Panc1 (cell line): ENCODE data around the gene RNF39. TPM values are rescaled to one million over a fixed set of nuclear protein-coding genes. Genes with fewer than 3 reads are reported as not detected.

Experiments
- ATAC-seq: fragments of 200-7000 bp; cut with Tn5 transposase; 2 replicates; pipeline ENCODE4 v1.9.1; 2020; ENCODE audit warnings: mild to moderate bottlenecking, moderate library complexity
- BruUV-seq: library from RNA; stranded (reverse); fragments of 400-500 nt; replicated peaks from 2 replicates; lab custom pipeline; 2021; lab: Mats Ljungman, UMichigan
- CTCF ChIA-PET: fragments of 300-600 bp; sonication (Branson Sonifier 250); formaldehyde crosslinking; loops from one replicate; lab custom pipeline; 2022; ENCODE audit warnings: antibody characterized with exemption; lab: Charles Lee
- POLR2A ChIA-PET: fragments of 300-600 bp; sonication (Branson Sonifier 250); formaldehyde crosslinking; loops from one replicate; lab custom pipeline; 2022; ENCODE audit warnings: antibody characterized with exemption; lab: Charles Lee
- DNase-seq: peaks from one replicate; pipeline ENCODE4 v3.0.0-alpha.2; 2010; ENCODE audit warnings: low read depth, low spot score
- H3K27ac ChIP-seq: 2 replicates; pipeline ENCODE4 v1.5.1; 2011; ENCODE audit warnings: mild to moderate bottlenecking, low read length, inconsistent platforms
- H3K27me3 ChIP-seq: fragments of 200-500 bp; sonication (Bioruptor generic); 2 replicates; pipeline ENCODE4 v1.6.0; 2014; ENCODE audit warnings: low read length, inconsistent platforms; ENCODE audit not compliant: control insufficient read depth, insufficient read depth
- H3K36me3 ChIP-seq: fragments of 200-500 bp; sonication (Bioruptor generic); 2 replicates; pipeline ENCODE4 v1.5.1; 2014; ENCODE audit warnings: inconsistent platforms, mild to moderate bottlenecking, low read length, moderate library complexity; ENCODE audit not compliant: control insufficient read depth, insufficient read depth
- H3K4me1 ChIP-seq: 2 replicates; pipeline ENCODE4 v1.5.1; 2011; ENCODE audit warnings: inconsistent platforms, mild to moderate bottlenecking, low read length, moderate library complexity; ENCODE audit not compliant: control insufficient read depth, insufficient read depth
- H3K4me3 ChIP-seq, 2 experiments: 2 replicates each; pipeline ENCODE4 v1.5.1; 2011 to 2012; ENCODE audit warnings: low read depth in 2 of 2, low read length in 2 of 2, mild to moderate bottlenecking in 2 of 2, inconsistent platforms in 1 of 2, moderate library complexity in 1 of 2
- H3K9me3 ChIP-seq: fragments of 200-500 bp; sonication (Bioruptor generic); 2 replicates; pipeline ENCODE4 v1.5.1; 2014; ENCODE audit warnings: low read depth, mild to moderate bottlenecking, inconsistent platforms, low read length, moderate library complexity; ENCODE audit not compliant: control insufficient read depth, insufficient read depth
- CTCF ChIP-seq: fragments of 450-650 bp; IDR thresholded peaks from 2 replicates; pipeline ENCODE4 v1.5.1; 2017; ENCODE audit warnings: mild to moderate bottlenecking
- POLR2AphosphoS5 ChIP-seq: IDR thresholded peaks from 2 replicates; pipeline ENCODE4 v1.6.1; 2012; ENCODE audit warnings: mild to moderate bottlenecking, low read depth, low read length, moderate library complexity
- REST ChIP-seq, 2 experiments: IDR thresholded peaks; 2 replicates each; pipeline ENCODE4 v1.6.1; 2011 to 2012; ENCODE audit warnings: low read depth in 2 of 2, control low read depth in 1 of 2, low read length in 1 of 2, mild to moderate bottlenecking in 1 of 2, moderate library complexity in 1 of 2; ENCODE audit not compliant: insufficient read depth in 1 of 2
- SIN3A ChIP-seq: IDR thresholded peaks from 2 replicates; pipeline ENCODE4 v1.6.1; 2012; ENCODE audit warnings: low read depth, mild to moderate bottlenecking, low read length, moderate library complexity, borderline replicate concordance; ENCODE audit not compliant: insufficient read depth
- TCF7L2 ChIP-seq: IDR thresholded peaks from 2 replicates; pipeline ENCODE4 v1.6.1; 2011; ENCODE audit warnings: mild to moderate bottlenecking, low read depth, low read length, inconsistent platforms
- in situ Hi-C: cut with HindIII; loops from 2 replicates; pipeline ENCODE4 v1.10.0; 2016; ENCODE audit warnings: low sequenced_read_pairs, low pct_unique_long_range_greater_than_20kb
- intact Hi-C: fragments of 100-400 bp; cut with micrococcal nuclease; formaldehyde crosslinking; loops from one replicate; pipeline ENCODE4 v1.10.0; 2022; ENCODE audit not compliant: unreplicated experiment
- total RNA-seq: library from RNA; stranded (reverse); gene quantifications from one replicate; pipeline ENCODE4 v1.2.1, GENCODE V29; 2021; ENCODE audit not compliant: unreplicated experiment

The RNF39 gene
- total RNA-seq, 1 experiment from 2014 or later, result not detected

- ChIA-PET POLR2A (no interaction called here), CTCF (no interaction called here)
- H3K9me3 ChIP-seq, result no peaks in the 10 kb centered on the region
- peaks cover 7% of the 10 kb centered on the region for H3K27me3 ChIP-seq
- no peaks in the 10 kb centered on the region for H3K36me3 ChIP-seq
- TF ChIP-seq SIN3A (no peak), POLR2AphosphoS5 (no peak), CTCF (no peak), TCF7L2 (no peak), REST (IDR thresholded peaks at IDR 0.05; ENCODE audit: insufficient read depth in 1 of 2, low read depth in 2 of 2, low read length in 1 of 2) (no peak)
- H3K27ac ChIP-seq, result no peak overlapping the region
- in situ Hi-C loops, result no loop called here
- intact Hi-C loops, result no loop called here
- H3K4me3 ChIP-seq, result no peak overlapping the region
- peaks cover 9% of the 10 kb centered on the region for H3K4me1 ChIP-seq
- DNase-seq (no peak), ATAC-seq (no peak)
- no TSS peak for BruUV-seq
These were observed 21.3 kb upstream of the RNF39 start for GRCh38 chr6:30096829-30097228.

- ATAC-seq, result no peak
- in situ Hi-C loops (no loop called here), intact Hi-C loops (no loop called here)
- Histone ChIP-seq H3K36me3 (no peaks in the 10 kb centered on the region), H3K9me3 (no peaks in the 10 kb centered on the region), H3K4me1 (no peaks in the 10 kb centered on the region), H3K4me3 (no peak overlapping the region), H3K27ac (no peak overlapping the region), H3K27me3 (0 out of 2 replicates have a peak, but pooled peaks cover 2% of the 10 kb centered on the region)
- no peak for DNase-seq
- TF ChIP-seq SIN3A, result no peak
- no peak for TF ChIP-seq POLR2AphosphoS5
- TF ChIP-seq TCF7L2, result no peak
- no peak for TF ChIP-seq CTCF
- no peak for TF ChIP-seq REST (IDR thresholded peaks at IDR 0.05; ENCODE audit: insufficient read depth in 1 of 2, low read depth in 2 of 2, low read length in 1 of 2)
- ChIA-PET POLR2A (no interaction called here), CTCF (no interaction called here)
- BruUV-seq, result no TSS peak
These were observed 18.5 kb upstream of the RNF39 start for GRCh38 chr6:30093951-30094661.
